GM12891 (cell line): ENCODE results near the gene TBC1D26.
"Not testable (repeated sequence)": the region's sequence is repeated elsewhere in the genome, so short reads cannot be mapped to it uniquely, and the experiment has no call there.

Experiments used
- POLR2A ChIP-seq: IDR thresholded peaks from 2 replicates; pipeline ENCODE4 v1.6.1; 2011; ENCODE audit warnings: low read depth, low read length, control low read depth
- POU2F2 ChIP-seq: IDR thresholded peaks from 2 replicates; pipeline ENCODE4 v1.6.1; 2011; ENCODE audit warnings: low read depth, mild to moderate bottlenecking, control low read depth, low read length, moderate library complexity
- TAF1 ChIP-seq: IDR thresholded peaks from 2 replicates; pipeline ENCODE4 v1.6.1; 2011; ENCODE audit warnings: low read depth, low read length, control low read depth

DNA sequence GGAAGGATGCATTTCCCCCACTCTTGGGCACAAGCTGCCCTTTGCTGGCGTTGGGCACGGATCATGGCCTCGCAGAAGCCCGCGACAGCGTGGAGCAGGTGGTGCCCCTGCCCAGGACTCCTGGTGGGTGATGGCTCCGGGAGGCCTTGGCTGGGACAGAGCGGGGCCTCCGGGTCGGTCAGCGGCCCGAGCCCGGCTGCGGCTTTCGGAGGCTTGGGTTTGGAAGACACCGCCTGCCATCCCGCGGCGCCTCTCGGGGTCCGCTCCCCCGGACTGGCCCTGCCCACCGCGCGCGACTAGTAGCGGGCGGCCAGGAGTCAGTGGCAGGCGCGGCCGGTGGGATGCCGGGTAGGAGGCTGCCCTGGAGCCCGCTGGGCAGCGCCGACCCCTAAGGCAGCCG, 17.3 kb downstream of the TBC1D26 start:
- not testable (repeated sequence) for TF ChIP-seq POLR2A, POU2F2, TAF1
